GM23338 (cell line): ENCODE results near the gene MYD88. TPM values are rescaled to one million over a fixed set of nuclear protein-coding genes. Genes with fewer than 3 reads are reported as not detected.

Source experiments
- ATAC-seq: fragments of 200-7000 bp; cut with Tn5 transposase; 3 replicates; pipeline ENCODE4 v1.9.1; 2020
- DNase-seq: peaks from one replicate; pipeline ENCODE4 v3.0.0-alpha.2; 2015; ENCODE audit warnings: low spot score
- H2AFZ ChIP-seq: fragments of 200-600 bp; sonication (generic); 2 replicates; pipeline ENCODE4 v1.8.0; 2016; ENCODE audit warnings: antibody characterized with exemption, mild to moderate bottlenecking, moderate library complexity
- H3F3A ChIP-seq: fragments of 200-600 bp; sonication (generic); replicated peaks from 2 replicates; pipeline ENCODE4 v1.8.0; 2017; ENCODE audit warnings: antibody characterized with exemption, mixed run types, low read depth
- H3K27ac ChIP-seq: fragments of 200-600 bp; sonication (generic); 2 replicates; pipeline ENCODE4 v1.6.1; 2016; ENCODE audit warnings: low read depth
- H3K27me3 ChIP-seq: fragments of 200-600 bp; sonication (generic); 2 replicates; pipeline ENCODE4 v1.8.0; 2016; ENCODE audit warnings: mild to moderate bottlenecking, mixed run types, moderate library complexity; ENCODE audit not compliant: insufficient read depth
- H3K36me3 ChIP-seq: fragments of 200-600 bp; sonication (generic); 2 replicates; pipeline ENCODE4 v1.8.0; 2016; ENCODE audit warnings: mild to moderate bottlenecking; ENCODE audit not compliant: insufficient read depth
- H3K4me1 ChIP-seq: fragments of 200-600 bp; sonication (generic); 2 replicates; pipeline ENCODE4 v1.8.0; 2016; ENCODE audit warnings: mild to moderate bottlenecking, moderate library complexity; ENCODE audit not compliant: insufficient read depth
- H3K4me2 ChIP-seq: fragments of 200-600 bp; sonication (generic); 2 replicates; pipeline ENCODE4 v1.7.1; 2017; ENCODE audit warnings: mixed run types
- H3K4me3 ChIP-seq: fragments of 200-600 bp; sonication (generic); 2 replicates; pipeline ENCODE4 v1.6.1; 2016; ENCODE audit warnings: mixed run types
- H3K79me2 ChIP-seq: fragments of 200-600 bp; sonication (generic); replicated peaks from 2 replicates; pipeline ENCODE4 v1.8.0; 2017; ENCODE audit warnings: mild to moderate bottlenecking; ENCODE audit not compliant: insufficient read depth
- H3K9me2 ChIP-seq: fragments of 200-600 bp; sonication (generic); 2 replicates; pipeline ENCODE4 v1.8.0; 2017; ENCODE audit not compliant: insufficient read depth
- H4K20me1 ChIP-seq: fragments of 200-600 bp; sonication (generic); replicated peaks from 2 replicates; pipeline ENCODE4 v1.8.0; 2017; ENCODE audit warnings: mild to moderate bottlenecking; ENCODE audit not compliant: insufficient read depth
- H3K27ac Mint-ChIP-seq: 2 replicates; pipeline ENCODE4 v1.8.0; 2020; ENCODE audit warnings: inconsistent platforms, mild to moderate bottlenecking, moderate library complexity, mixed read lengths
- H3K27me3 Mint-ChIP-seq: 3 replicates; pipeline ENCODE4 v1.8.0; 2022; ENCODE audit warnings: low read depth, mild to moderate bottlenecking, moderate library complexity, mixed read lengths, inconsistent platforms; ENCODE audit not compliant: insufficient read depth, poor library complexity
- H3K36me3 Mint-ChIP-seq: 3 replicates; pipeline ENCODE4 v1.8.0; 2021; ENCODE audit warnings: low read depth, mild to moderate bottlenecking, inconsistent platforms, moderate library complexity, mixed read lengths
- H3K4me1 Mint-ChIP-seq: 3 replicates; pipeline ENCODE4 v1.8.0; 2020; ENCODE audit warnings: mild to moderate bottlenecking, inconsistent platforms, mixed read lengths
- H3K4me3 Mint-ChIP-seq: 3 replicates; pipeline ENCODE4 v1.8.0; 2021; ENCODE audit warnings: moderate library complexity, mild to moderate bottlenecking, inconsistent platforms, mixed read lengths
- H3K9me3 Mint-ChIP-seq: 3 replicates; pipeline ENCODE4 v1.8.0; 2020; ENCODE audit warnings: moderate library complexity, mild to moderate bottlenecking, inconsistent platforms, mixed read lengths
- CREB1 ChIP-seq: fragments of 250-450 bp; sonication (Bioruptor Pico); IDR thresholded peaks from 2 replicates; pipeline ENCODE4 v1.5.0; 2020; ENCODE audit warnings: low read depth, mild to moderate bottlenecking, moderate library complexity
- EZH2 ChIP-seq: fragments of 200-600 bp; sonication (generic); IDR thresholded peaks from one replicate; pipeline ENCODE4 v1.8.0; 2017; ENCODE audit warnings: antibody characterized with exemption, mild to moderate bottlenecking, low read depth; ENCODE audit not compliant: unreplicated experiment
- EZH2phosphoT487 ChIP-seq: fragments of 200-600 bp; sonication (generic); IDR thresholded peaks from one replicate; pipeline ENCODE4 v1.8.1; 2018; ENCODE audit warnings: antibody characterized with exemption; ENCODE audit not compliant: unreplicated experiment
- JUNB ChIP-seq: IDR thresholded peaks from one replicate; pipeline ENCODE4 v1.6.1; 2016; ENCODE audit warnings: antibody characterized with exemption; ENCODE audit not compliant: unreplicated experiment
- NANOG ChIP-seq: IDR thresholded peaks from 2 replicates; pipeline ENCODE4 v1.6.1; 2016; ENCODE audit warnings: antibody characterized with exemption, borderline replicate concordance
- POLR2AphosphoS5 ChIP-seq: IDR thresholded peaks from 2 replicates; pipeline ENCODE4 v1.6.1; 2016; ENCODE audit warnings: antibody characterized with exemption, low read depth
- STAT1 ChIP-seq: IDR thresholded peaks from one replicate; pipeline ENCODE4 v1.6.1; 2016; ENCODE audit warnings: antibody characterized with exemption; ENCODE audit not compliant: unreplicated experiment
- ZNF114 ChIP-seq: fragments of 250-450 bp; sonication (Bioruptor Pico); IDR thresholded peaks from 2 replicates; pipeline ENCODE4 v1.5.0; 2020; ENCODE audit warnings: mild to moderate bottlenecking, moderate library complexity
- ZNF331 ChIP-seq: fragments of 250-450 bp; sonication (Bioruptor Pico); IDR thresholded peaks from 2 replicates; pipeline ENCODE4 v1.5.0; 2020; ENCODE audit warnings: low read depth, mild to moderate bottlenecking, moderate library complexity
- polyA plus RNA-seq: library from polyadenylated mRNA; unstranded; fragments of >200 nt; fragmentation: Nextera tagmentation; extraction: Ambion mirVana; gene quantifications from 2 replicates; pipeline ENCODE4 v1.2.1, GENCODE V29; 2016
- total RNA-seq: library from RNA; depleted of rRNA; stranded (reverse); fragments of >200 nt; shearing (Covaris generic); gene quantifications from 2 replicates; pipeline ENCODE4 v1.2.3, GENCODE V29; 2014
- TF ChIP-seq, protein P1 (sequence below): fragments of 250-450 bp; sonication (Bioruptor Pico); IDR thresholded peaks from 2 replicates; pipeline ENCODE4 v1.5.0; 2020; ENCODE audit warnings: mild to moderate bottlenecking, moderate library complexity
- TF ChIP-seq, protein P2 (sequence below): IDR thresholded peaks from one replicate; pipeline ENCODE4 v1.6.1; 2018; ENCODE audit warnings: antibody characterized with exemption; ENCODE audit not compliant: unreplicated experiment
- TF ChIP-seq, protein P3 (sequence below): IDR thresholded peaks from 2 replicates; pipeline ENCODE4 v1.6.1; 2016; ENCODE audit warnings: antibody characterized with exemption
- TF ChIP-seq, protein P4 (sequence below), 2 experiments: fragments of 200-600 bp in 1 of 2; sonication (generic) in 1 of 2; conservative IDR thresholded peaks; 2 replicates each; pipeline versions ENCODE4 v1.5.1 to v1.6.1; 2016 to 2017; ENCODE audit warnings: antibody characterized with exemption in 2 of 2, low read depth in 2 of 2, mild to moderate bottlenecking in 2 of 2, moderate library complexity in 1 of 2

The MYD88 gene
- total and polyA plus RNA-seq, 2 experiments from 2014 or later, result 15.5 to 26.0 TPM

DNA sequence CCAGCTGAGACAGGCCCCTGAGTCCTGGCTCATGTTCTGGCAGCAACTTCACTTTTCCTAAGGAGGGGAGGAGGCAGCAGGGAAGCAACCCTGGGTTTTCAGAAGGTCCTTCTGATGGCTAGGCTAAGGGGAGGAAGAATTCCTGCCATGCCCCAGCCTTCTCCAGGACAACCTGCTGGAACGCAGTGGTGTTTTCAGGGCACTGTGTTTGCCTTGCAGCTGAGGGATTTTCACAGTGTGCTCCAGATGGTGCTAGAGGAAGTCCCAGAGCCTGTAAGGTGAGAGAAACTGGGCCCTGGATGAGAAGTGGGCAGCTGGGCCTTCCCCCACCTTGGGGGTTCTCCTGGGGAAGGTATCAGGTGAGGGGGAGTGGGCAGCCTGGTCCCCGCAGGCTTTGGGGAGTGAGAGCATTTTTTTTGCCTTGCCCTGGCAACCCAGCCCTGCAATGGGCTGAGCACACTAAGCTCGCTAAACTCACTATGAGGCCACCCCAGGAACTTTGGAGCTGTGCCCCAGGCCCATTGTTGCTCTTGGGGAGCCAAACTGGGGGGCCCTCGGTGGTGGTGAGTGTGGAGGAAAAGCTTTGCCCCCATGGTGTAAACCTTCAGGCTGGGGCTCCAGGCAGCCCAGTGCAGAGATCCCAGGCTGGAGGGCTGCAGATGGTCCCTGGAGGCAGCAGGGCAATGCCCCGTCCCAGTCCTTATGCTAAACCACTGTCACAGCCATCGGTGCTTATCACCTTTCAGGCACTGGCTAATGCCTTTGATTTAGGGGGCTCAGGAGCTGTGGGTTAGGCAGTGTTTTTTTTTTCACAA lies 42.6 kb upstream of the MYD88 start:
- ATAC-seq (no peak), DNase-seq (no peak)
- no peaks in the 10 kb centered on the region for H3F3A ChIP-seq
- H3K9me2 ChIP-seq, result no peaks in the 10 kb centered on the region
- peaks cover 13% of the 10 kb centered on the region for H3K4me1 ChIP-seq
- Mint-ChIP-seq H3K27ac (no peak overlapping the region), H3K4me1 (peaks cover 23% of the 10 kb centered on the region), H3K27me3 (peaks cover 11% of the 10 kb centered on the region), H3K36me3 (no peaks in the 10 kb centered on the region), H3K9me3 (no peaks in the 10 kb centered on the region), H3K4me3 (no peak overlapping the region)
- no peaks in the 10 kb centered on the region; the same call in 1 of the 2 replicates for H4K20me1 ChIP-seq
- no peaks in the 10 kb centered on the region for H3K79me2 ChIP-seq
- no peak overlapping the region for H3K4me2 ChIP-seq
- no peak overlapping the region for H2AFZ ChIP-seq
- TF ChIP-seq, protein P1, sequence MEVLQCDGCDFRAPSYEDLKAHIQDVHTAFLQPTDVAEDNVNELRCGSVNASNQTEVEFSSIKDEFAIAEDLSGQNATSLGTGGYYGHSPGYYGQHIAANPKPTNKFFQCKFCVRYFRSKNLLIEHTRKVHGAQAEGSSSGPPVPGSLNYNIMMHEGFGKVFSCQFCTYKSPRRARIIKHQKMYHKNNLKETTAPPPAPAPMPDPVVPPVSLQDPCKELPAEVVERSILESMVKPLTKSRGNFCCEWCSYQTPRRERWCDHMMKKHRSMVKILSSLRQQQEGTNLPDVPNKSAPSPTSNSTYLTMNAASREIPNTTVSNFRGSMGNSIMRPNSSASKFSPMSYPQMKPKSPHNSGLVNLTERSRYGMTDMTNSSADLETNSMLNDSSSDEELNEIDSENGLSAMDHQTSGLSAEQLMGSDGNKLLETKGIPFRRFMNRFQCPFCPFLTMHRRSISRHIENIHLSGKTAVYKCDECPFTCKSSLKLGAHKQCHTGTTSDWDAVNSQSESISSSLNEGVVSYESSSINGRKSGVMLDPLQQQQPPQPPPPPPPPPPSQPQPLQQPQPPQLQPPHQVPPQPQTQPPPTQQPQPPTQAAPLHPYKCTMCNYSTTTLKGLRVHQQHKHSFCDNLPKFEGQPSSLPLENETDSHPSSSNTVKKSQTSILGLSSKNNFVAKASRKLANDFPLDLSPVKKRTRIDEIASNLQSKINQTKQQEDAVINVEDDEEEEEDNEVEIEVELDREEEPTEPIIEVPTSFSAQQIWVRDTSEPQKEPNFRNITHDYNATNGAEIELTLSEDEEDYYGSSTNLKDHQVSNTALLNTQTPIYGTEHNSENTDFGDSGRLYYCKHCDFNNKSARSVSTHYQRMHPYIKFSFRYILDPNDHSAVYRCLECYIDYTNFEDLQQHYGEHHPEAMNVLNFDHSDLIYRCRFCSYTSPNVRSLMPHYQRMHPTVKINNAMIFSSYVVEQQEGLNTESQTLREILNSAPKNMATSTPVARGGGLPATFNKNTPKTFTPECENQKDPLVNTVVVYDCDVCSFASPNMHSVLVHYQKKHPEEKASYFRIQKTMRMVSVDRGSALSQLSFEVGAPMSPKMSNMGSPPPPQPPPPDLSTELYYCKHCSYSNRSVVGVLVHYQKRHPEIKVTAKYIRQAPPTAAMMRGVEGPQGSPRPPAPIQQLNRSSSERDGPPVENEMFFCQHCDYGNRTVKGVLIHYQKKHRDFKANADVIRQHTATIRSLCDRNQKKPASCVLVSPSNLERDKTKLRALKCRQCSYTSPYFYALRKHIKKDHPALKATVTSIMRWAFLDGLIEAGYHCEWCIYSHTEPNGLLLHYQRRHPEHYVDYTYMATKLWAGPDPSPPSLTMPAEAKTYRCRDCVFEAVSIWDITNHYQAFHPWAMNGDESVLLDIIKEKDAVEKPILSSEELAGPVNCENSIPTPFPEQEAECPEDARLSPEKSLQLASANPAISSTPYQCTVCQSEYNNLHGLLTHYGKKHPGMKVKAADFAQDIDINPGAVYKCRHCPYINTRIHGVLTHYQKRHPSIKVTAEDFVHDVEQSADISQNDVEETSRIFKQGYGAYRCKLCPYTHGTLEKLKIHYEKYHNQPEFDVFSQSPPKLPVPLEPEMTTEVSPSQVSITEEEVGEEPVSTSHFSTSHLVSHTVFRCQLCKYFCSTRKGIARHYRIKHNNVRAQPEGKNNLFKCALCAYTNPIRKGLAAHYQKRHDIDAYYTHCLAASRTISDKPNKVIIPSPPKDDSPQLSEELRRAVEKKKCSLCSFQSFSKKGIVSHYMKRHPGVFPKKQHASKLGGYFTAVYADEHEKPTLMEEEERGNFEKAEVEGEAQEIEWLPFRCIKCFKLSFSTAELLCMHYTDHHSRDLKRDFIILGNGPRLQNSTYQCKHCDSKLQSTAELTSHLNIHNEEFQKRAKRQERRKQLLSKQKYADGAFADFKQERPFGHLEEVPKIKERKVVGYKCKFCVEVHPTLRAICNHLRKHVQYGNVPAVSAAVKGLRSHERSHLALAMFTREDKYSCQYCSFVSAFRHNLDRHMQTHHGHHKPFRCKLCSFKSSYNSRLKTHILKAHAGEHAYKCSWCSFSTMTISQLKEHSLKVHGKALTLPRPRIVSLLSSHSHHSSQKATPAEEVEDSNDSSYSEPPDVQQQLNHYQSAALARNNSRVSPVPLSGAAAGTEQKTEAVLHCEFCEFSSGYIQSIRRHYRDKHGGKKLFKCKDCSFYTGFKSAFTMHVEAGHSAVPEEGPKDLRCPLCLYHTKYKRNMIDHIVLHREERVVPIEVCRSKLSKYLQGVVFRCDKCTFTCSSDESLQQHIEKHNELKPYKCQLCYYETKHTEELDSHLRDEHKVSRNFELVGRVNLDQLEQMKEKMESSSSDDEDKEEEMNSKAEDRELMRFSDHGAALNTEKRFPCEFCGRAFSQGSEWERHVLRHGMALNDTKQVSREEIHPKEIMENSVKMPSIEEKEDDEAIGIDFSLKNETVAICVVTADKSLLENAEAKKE (CRISPR knock-in tag), result no peak
- TF ChIP-seq JUNB, result no peak
- TF ChIP-seq STAT1, result no peak
- no peak for TF ChIP-seq EZH2phosphoT487
- no peak for TF ChIP-seq POLR2AphosphoS5
- no peak for TF ChIP-seq ZNF331 (CRISPR knock-in tag)
- TF ChIP-seq, protein P2, sequence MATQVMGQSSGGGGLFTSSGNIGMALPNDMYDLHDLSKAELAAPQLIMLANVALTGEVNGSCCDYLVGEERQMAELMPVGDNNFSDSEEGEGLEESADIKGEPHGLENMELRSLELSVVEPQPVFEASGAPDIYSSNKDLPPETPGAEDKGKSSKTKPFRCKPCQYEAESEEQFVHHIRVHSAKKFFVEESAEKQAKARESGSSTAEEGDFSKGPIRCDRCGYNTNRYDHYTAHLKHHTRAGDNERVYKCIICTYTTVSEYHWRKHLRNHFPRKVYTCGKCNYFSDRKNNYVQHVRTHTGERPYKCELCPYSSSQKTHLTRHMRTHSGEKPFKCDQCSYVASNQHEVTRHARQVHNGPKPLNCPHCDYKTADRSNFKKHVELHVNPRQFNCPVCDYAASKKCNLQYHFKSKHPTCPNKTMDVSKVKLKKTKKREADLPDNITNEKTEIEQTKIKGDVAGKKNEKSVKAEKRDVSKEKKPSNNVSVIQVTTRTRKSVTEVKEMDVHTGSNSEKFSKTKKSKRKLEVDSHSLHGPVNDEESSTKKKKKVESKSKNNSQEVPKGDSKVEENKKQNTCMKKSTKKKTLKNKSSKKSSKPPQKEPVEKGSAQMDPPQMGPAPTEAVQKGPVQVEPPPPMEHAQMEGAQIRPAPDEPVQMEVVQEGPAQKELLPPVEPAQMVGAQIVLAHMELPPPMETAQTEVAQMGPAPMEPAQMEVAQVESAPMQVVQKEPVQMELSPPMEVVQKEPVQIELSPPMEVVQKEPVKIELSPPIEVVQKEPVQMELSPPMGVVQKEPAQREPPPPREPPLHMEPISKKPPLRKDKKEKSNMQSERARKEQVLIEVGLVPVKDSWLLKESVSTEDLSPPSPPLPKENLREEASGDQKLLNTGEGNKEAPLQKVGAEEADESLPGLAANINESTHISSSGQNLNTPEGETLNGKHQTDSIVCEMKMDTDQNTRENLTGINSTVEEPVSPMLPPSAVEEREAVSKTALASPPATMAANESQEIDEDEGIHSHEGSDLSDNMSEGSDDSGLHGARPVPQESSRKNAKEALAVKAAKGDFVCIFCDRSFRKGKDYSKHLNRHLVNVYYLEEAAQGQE, result no peak
- TF ChIP-seq EZH2, result no peak
- TF ChIP-seq NANOG, result no peak
- TF ChIP-seq, protein P3, sequence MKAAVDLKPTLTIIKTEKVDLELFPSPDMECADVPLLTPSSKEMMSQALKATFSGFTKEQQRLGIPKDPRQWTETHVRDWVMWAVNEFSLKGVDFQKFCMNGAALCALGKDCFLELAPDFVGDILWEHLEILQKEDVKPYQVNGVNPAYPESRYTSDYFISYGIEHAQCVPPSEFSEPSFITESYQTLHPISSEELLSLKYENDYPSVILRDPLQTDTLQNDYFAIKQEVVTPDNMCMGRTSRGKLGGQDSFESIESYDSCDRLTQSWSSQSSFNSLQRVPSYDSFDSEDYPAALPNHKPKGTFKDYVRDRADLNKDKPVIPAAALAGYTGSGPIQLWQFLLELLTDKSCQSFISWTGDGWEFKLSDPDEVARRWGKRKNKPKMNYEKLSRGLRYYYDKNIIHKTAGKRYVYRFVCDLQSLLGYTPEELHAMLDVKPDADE, result no peak
- TF ChIP-seq, protein P4, sequence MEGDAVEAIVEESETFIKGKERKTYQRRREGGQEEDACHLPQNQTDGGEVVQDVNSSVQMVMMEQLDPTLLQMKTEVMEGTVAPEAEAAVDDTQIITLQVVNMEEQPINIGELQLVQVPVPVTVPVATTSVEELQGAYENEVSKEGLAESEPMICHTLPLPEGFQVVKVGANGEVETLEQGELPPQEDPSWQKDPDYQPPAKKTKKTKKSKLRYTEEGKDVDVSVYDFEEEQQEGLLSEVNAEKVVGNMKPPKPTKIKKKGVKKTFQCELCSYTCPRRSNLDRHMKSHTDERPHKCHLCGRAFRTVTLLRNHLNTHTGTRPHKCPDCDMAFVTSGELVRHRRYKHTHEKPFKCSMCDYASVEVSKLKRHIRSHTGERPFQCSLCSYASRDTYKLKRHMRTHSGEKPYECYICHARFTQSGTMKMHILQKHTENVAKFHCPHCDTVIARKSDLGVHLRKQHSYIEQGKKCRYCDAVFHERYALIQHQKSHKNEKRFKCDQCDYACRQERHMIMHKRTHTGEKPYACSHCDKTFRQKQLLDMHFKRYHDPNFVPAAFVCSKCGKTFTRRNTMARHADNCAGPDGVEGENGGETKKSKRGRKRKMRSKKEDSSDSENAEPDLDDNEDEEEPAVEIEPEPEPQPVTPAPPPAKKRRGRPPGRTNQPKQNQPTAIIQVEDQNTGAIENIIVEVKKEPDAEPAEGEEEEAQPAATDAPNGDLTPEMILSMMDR (conservative IDR thresholded peaks at IDR 0.05; ENCODE audit: low read depth in 2 of 2), result no peak
- TF ChIP-seq CREB1 (CRISPR knock-in tag), result no peak
- TF ChIP-seq ZNF114 (CRISPR knock-in tag), result no peak
- no peaks in the 10 kb centered on the region for H3K27me3 ChIP-seq
- no peak overlapping the region for H3K27ac ChIP-seq
- H3K4me3 ChIP-seq, result no peak overlapping the region
- H3K36me3 ChIP-seq, result no peaks in the 10 kb centered on the region
